Measurements from ENCODE around the gene RXFP3.

GRCh38 chr5:33978306-33978705 lies 42.1 kb downstream of the RXFP3 start:
- TF ChIP-seq BACH2 (CRISPR knock-in tag; IDR thresholded peaks at IDR 0.05; ENCODE audit: borderline replicate concordance) (no peak), OSR1 (CRISPR knock-in tag; IDR thresholded peaks at IDR 0.05) (no peak), PATZ1 (CRISPR knock-in tag; IDR thresholded peaks at IDR 0.05; ENCODE audit: borderline replicate concordance) (no peak)

Data from SK-N-SH treated with all-trans-retinoic acid at 6 μM for 48 hours (cell line).